Activated naive CD4-positive, alpha-beta T cell treated with Interleukin-2 at 50 U/mL for 16 hours (primary cell): ENCODE data around the gene ADAM12.

Experiments
- DNase-seq: peaks from one replicate; pipeline ENCODE4 v3.0.0-alpha.2; 2020

The ADAM12 gene

GRCh38 chr10:126312167-126312566 lies 76.1 kb downstream of the ADAM12 start:
- no peak for DNase-seq

- DNase-seq, result no peak
Measured at GRCh38 chr10:126309228-126309883, 78.9 kb downstream of the ADAM12 start.

- no peak for DNase-seq
Measured at GRCh38 chr10:126302826-126303665, 85.2 kb downstream of the ADAM12 start.

GRCh38 chr10:126302476-126302756 lies 85.9 kb downstream of the ADAM12 start:
- DNase-seq, result no peak

- DNase-seq, result no peak
Measured at GRCh38 chr10:126301701-126302475, 86.4 kb downstream of the ADAM12 start.

GRCh38 chr10:126294451-126294850 lies 93.8 kb downstream of the ADAM12 start:
- DNase-seq, result no peak

GRCh38 chr10:126290232-126290631 lies 98.0 kb downstream of the ADAM12 start:
- no peak for DNase-seq

GRCh38 chr10:126288547-126289493 lies 99.5 kb downstream of the ADAM12 start:
- no peak for DNase-seq

- DNase-seq, result no peak
Measured at GRCh38 chr10:126286256-126286780, 102.0 kb downstream of the ADAM12 start.

- DNase-seq, result no peak
Measured at GRCh38 chr10:126283307-126283706, 105.0 kb downstream of the ADAM12 start.

GRCh38 chr10:126278851-126279250 lies 109.4 kb downstream of the ADAM12 start:
- no peak for DNase-seq

- DNase-seq, result no peak
Measured at GRCh38 chr10:126277181-126277580, 111.1 kb downstream of the ADAM12 start.

- no peak for DNase-seq
Measured at GRCh38 chr10:126272526-126272925, 115.8 kb downstream of the ADAM12 start.

GRCh38 chr10:126270111-126270510 lies 118.2 kb downstream of the ADAM12 start:
- DNase-seq, result no peak

- DNase-seq, result no peak
Measured at GRCh38 chr10:126268013-126268920, 120.0 kb downstream of the ADAM12 start.

- no peak for DNase-seq
Measured at GRCh38 chr10:126264102-126265018, 123.9 kb downstream of the ADAM12 start.

- DNase-seq, result no peak
Measured at GRCh38 chr10:126263006-126263676, 125.1 kb downstream of the ADAM12 start.

- no peak for DNase-seq
Measured at GRCh38 chr10:126262233-126262838, 125.9 kb downstream of the ADAM12 start.
